Endothelial cell of umbilical vein (primary cell): Measurements from ENCODE around the gene OR2D3. TPM values are rescaled to one million over a fixed set of nuclear protein-coding genes. Genes with fewer than 3 reads are reported as not detected.

Experiments used
- Bru-seq: library from RNA; stranded (reverse); fragments of 400-500 nt; gene quantifications from one replicate; lab custom pipeline; 2021; lab: Mats Ljungman, UMichigan
- BruChase-seq, 2 experiments: library from RNA; stranded (reverse); fragments of 400-500 nt; gene quantifications; one replicate each; lab custom pipeline; 2021; lab: Mats Ljungman, UMichigan
- BruUV-seq: library from RNA; stranded (reverse); fragments of 400-500 nt; replicated peaks from 2 replicates; lab custom pipeline; 2021; lab: Mats Ljungman, UMichigan
- CTCF ChIA-PET: fragments of 300-600, 350-600 bp; sonication (Branson Sonifier 250); formaldehyde crosslinking; loops from one replicate; lab custom pipeline; 2021; ENCODE audit warnings: antibody characterized with exemption, inconsistent platforms; lab: Charles Lee
- POLR2A ChIA-PET: fragments of 300-600, 350-600 bp; sonication (Branson Sonifier 250); formaldehyde crosslinking; loops from one replicate; lab custom pipeline; 2021; ENCODE audit warnings: antibody characterized with exemption, inconsistent platforms; lab: Charles Lee
- DNase-seq: peaks from one replicate; pipeline ENCODE4 v3.0.0-alpha.2; 2011; ENCODE audit warnings: low read depth, low spot score
- FAIRE-seq: peaks from 2 replicates; lab custom pipeline; 2011; peaks lifted over from hg19 to GRCh38; lab: Jason Lieb, UNC
- H2AFZ ChIP-seq: 2 replicates; pipeline ENCODE4 v1.6.0; 2012; ENCODE audit warnings: low read depth, low read length, control low read depth, inconsistent platforms
- H3K27ac ChIP-seq: 2 replicates; pipeline ENCODE4 v1.5.1; 2011; ENCODE audit warnings: low read depth, mild to moderate bottlenecking, control low read depth, low read length, moderate library complexity; ENCODE audit not compliant: insufficient read depth
- H3K27me3 ChIP-seq, 2 experiments: 2 replicates each; pipeline versions ENCODE4 v1.6.0 to v1.6.1; 2011; ENCODE audit warnings: low read length in 2 of 2, mixed read lengths in 1 of 2; ENCODE audit not compliant: control insufficient read depth in 2 of 2, insufficient read depth in 2 of 2
- H3K36me3 ChIP-seq, 2 experiments: 2 replicates in 1 of 2; 3 replicates in 1 of 2; pipeline ENCODE4 v1.5.1; 2011; ENCODE audit warnings: low read length in 2 of 2, mild to moderate bottlenecking in 1 of 2, moderate library complexity in 1 of 2; ENCODE audit not compliant: control insufficient read depth in 2 of 2, insufficient read depth in 2 of 2; ENCODE audit errors: extremely low read depth in 1 of 2
- H3K4me1 ChIP-seq: 3 replicates; pipeline ENCODE4 v1.5.1; 2011; ENCODE audit warnings: mild to moderate bottlenecking, low read length; ENCODE audit not compliant: control insufficient read depth, insufficient read depth; ENCODE audit errors: extremely low read depth
- H3K4me2 ChIP-seq: 2 replicates; pipeline ENCODE4 v1.6.1; 2011; ENCODE audit warnings: low read length, control low read depth, mixed read lengths; ENCODE audit not compliant: insufficient read depth
- H3K4me3 ChIP-seq, 3 experiments: fragments of 200-600 bp in 1 of 3; sonication (generic), shearing (Covaris generic) in 1 of 3; replicated peaks in 1 of 3; 2 replicates each; pipeline ENCODE4 v1.5.1; 2011 to 2016; ENCODE audit warnings: control low read depth in 3 of 3, low read length in 3 of 3, mild to moderate bottlenecking in 2 of 3, inconsistent platforms in 1 of 3, low read depth in 1 of 3, moderate library complexity in 1 of 3; ENCODE audit not compliant: insufficient read depth in 1 of 3
- H3K79me2 ChIP-seq: 2 replicates; pipeline ENCODE4 v1.6.0; 2012; ENCODE audit warnings: low read length, inconsistent platforms; ENCODE audit not compliant: control insufficient read depth, insufficient read depth
- H3K9ac ChIP-seq: replicated peaks from 2 replicates; pipeline ENCODE3; 2011; ENCODE audit warnings: low read length, control low read depth; ENCODE audit not compliant: insufficient read depth; ENCODE audit errors: extremely low read depth
- H3K9me1 ChIP-seq: replicated peaks from 3 replicates; pipeline ENCODE4 v1.6.0; 2011; ENCODE audit warnings: mild to moderate bottlenecking, low read length; ENCODE audit not compliant: control insufficient read depth, insufficient read depth; ENCODE audit errors: extremely low read depth
- H3K9me3 ChIP-seq: replicated peaks from 2 replicates; pipeline ENCODE4 v1.5.1; 2012; ENCODE audit warnings: low read length, inconsistent platforms; ENCODE audit not compliant: control insufficient read depth, insufficient read depth
- H4K20me1 ChIP-seq: replicated peaks from 2 replicates; pipeline ENCODE3; 2011; ENCODE audit warnings: mild to moderate bottlenecking, low read length; ENCODE audit not compliant: control insufficient read depth, insufficient read depth; ENCODE audit errors: extremely low read depth
- CTCF ChIP-seq, 2 donors: IDR thresholded peaks; 1 replicate in 1 of 2; 2 replicates in 1 of 2; pipeline ENCODE4 v1.5.1; 2011; ENCODE audit warnings: low read length in 2 of 2, mild to moderate bottlenecking in 2 of 2, moderate library complexity in 2 of 2, control low read depth in 1 of 2, inconsistent platforms in 1 of 2, low read depth in 1 of 2; ENCODE audit not compliant: insufficient read depth in 1 of 2; ENCODE audit errors: extremely low read depth in 1 of 2
- EZH2 ChIP-seq: IDR thresholded peaks from 2 replicates; pipeline ENCODE4 v1.6.1; 2012; ENCODE audit warnings: borderline replicate concordance, low read depth, mild to moderate bottlenecking, moderate library complexity, low read length, inconsistent platforms; ENCODE audit not compliant: severe bottlenecking
- GATA2 ChIP-seq: IDR thresholded peaks from 2 replicates; pipeline ENCODE4 v1.7.0; 2011; ENCODE audit warnings: low read depth, mild to moderate bottlenecking, moderate library complexity, mixed read lengths, low read length; ENCODE audit not compliant: insufficient read length, insufficient read depth
- JUN ChIP-seq: IDR thresholded peaks from 2 replicates; pipeline ENCODE4 v1.6.1; 2011; ENCODE audit warnings: borderline replicate concordance, low read depth; ENCODE audit not compliant: insufficient read length, insufficient read depth
- MYC ChIP-seq: IDR thresholded peaks from one replicate; pipeline ENCODE4 v1.6.1; 2011; ENCODE audit warnings: mild to moderate bottlenecking, low read depth, low read length
- POLR2A ChIP-seq: IDR thresholded peaks from 2 replicates; pipeline ENCODE4 v1.6.1; 2012; ENCODE audit warnings: low read depth, mild to moderate bottlenecking, control low read depth, low read length
- POLR2AphosphoS5 ChIP-seq: IDR thresholded peaks from 2 replicates; pipeline ENCODE4 v1.6.1; 2012; ENCODE audit warnings: low read depth, mild to moderate bottlenecking, control low read depth, low read length, moderate library complexity; ENCODE audit not compliant: insufficient read depth
- dilution Hi-C: fragments of 300-500 bp; cut with MboI; formaldehyde crosslinking; loops from one replicate; pipeline ENCODE4 v1.15.0; 2019; ENCODE audit warnings: low sequenced_read_pairs; ENCODE audit not compliant: extremely low pct_ligation_motif_present
- intact Hi-C: fragments of 100-400 bp; cut with micrococcal nuclease; formaldehyde crosslinking; loops from one replicate; pipeline ENCODE4 v1.10.0; 2022
- long read RNA-seq: library from polyadenylated mRNA; stranded (forward); transcript quantifications from one replicate; pipeline ENCODE4 v2.0.0, GENCODE V29; 2021
- polyA minus RNA-seq, 3 experiments: library from RNA; depleted of rRNA, polyadenylated mRNA; stranded (reverse); fragments of >200 nt; gene quantifications; 1 replicate in 1 of 3; 2 replicates in 2 of 3; pipeline ENCODE4 v1.2.3, GENCODE V29; 2011
- polyA plus RNA-seq, 4 experiments: library from polyadenylated mRNA; depleted of rRNA in 3 of 4; stranded (reverse) in 3 of 4; unstranded in 1 of 4; fragments of >200 nt; gene quantifications; 2 replicates each; pipeline versions ENCODE4 v1.2.1 to v1.2.3, GENCODE V29; 2011 to 2012; ENCODE audit warnings: missing spikeins in 1 of 4
- total RNA-seq: library from RNA; stranded (reverse); gene quantifications from 2 replicates; pipeline ENCODE4 v1.2.3, GENCODE V29; 2021
- TF ChIP-seq, protein P1 (sequence below): IDR thresholded peaks from 2 replicates; pipeline ENCODE4 v1.6.1; 2011; ENCODE audit not compliant: insufficient read depth, insufficient read length

OR2D3 gene, protein sequence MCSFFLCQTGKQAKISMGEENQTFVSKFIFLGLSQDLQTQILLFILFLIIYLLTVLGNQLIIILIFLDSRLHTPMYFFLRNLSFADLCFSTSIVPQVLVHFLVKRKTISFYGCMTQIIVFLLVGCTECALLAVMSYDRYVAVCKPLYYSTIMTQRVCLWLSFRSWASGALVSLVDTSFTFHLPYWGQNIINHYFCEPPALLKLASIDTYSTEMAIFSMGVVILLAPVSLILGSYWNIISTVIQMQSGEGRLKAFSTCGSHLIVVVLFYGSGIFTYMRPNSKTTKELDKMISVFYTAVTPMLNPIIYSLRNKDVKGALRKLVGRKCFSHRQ
- not detected in 2 replicates for total RNA-seq
- not detected in 2 replicates for polyA plus RNA-seq
- not detected in 2 replicates for polyA plus RNA-seq (2011; cell fraction: cytosol; rRNA removed)
- not detected in 2 replicates for polyA plus RNA-seq (2011; cell fraction: nucleus; rRNA removed)
- not detected in 2 replicates for polyA plus RNA-seq (2012)
- polyA minus RNA-seq, result not detected in 2 replicates
- polyA minus RNA-seq (2011; cell fraction: cytosol; rRNA and poly(A)+ RNA removed), result not detected
- polyA minus RNA-seq (2011; cell fraction: nucleus; rRNA and poly(A)+ RNA removed), result not detected in 2 replicates
- not detected for Bru-seq, nascent RNA
- BruChase-seq, experiment 1, labeled RNA remaining after a 6-hour chase, result not detected
- not detected for BruChase-seq, experiment 2, labeled RNA remaining after a 2-hour chase
- long read RNA-seq, result 0 reads

DNA sequence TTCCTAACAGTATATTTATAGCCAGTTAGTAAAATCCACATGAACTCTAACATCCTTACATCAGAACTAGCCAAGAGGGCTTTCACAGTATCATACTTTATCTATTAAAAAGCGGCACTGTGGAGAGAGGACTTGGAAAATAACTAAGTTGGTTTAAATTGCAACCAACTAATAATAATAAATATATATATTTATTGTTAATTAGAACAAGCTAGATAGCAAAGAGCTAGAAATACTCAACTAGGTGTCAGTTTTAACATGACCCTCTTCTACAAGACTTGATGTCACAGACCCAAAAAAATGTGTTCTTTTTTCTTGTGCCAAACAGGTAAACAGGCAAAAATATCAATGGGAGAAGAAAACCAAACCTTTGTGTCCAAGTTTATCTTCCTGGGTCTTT is at the start of gene OR2D3:
TSS of gene OR2D3 (plus strand) at position 301 of the 400 bp plus-strand sequence. CDS start at position 301, 0 bp downstream.
- ChIA-PET POLR2A (no interaction called here), CTCF (no interaction called here)
- no peaks in the 10 kb centered on the region for H3K79me2 ChIP-seq
- DNase-seq, result no peak
- no peak within 1 kb of the TSS for H3K27ac ChIP-seq
- H3K36me3 ChIP-seq, result no peaks in the 10 kb centered on the region
- BruUV-seq, result no TSS peak
- H4K20me1 ChIP-seq, result no peaks in the 10 kb centered on the region
- FAIRE-seq, result no peak
- no peak within 1 kb of the TSS for H3K4me3 ChIP-seq
- intact Hi-C loops, result no loop called here
- no peak within 1 kb of the TSS for H2AFZ ChIP-seq
- TF ChIP-seq, protein P1, sequence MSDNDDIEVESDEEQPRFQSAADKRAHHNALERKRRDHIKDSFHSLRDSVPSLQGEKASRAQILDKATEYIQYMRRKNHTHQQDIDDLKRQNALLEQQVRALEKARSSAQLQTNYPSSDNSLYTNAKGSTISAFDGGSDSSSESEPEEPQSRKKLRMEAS, result no peak
- TF ChIP-seq POLR2A (no peak), GATA2 (no peak), POLR2AphosphoS5 (no peak), CTCF (IDR thresholded peaks at IDR 0.05; ENCODE audit: extremely low read depth in 1 of 2, insufficient read depth in 1 of 2, low read depth in 1 of 2, low read length in 2 of 2) (no peak), JUN (no peak), EZH2 (no peak), MYC (no peak)
- H3K4me2 ChIP-seq, result no peak within 1 kb of the TSS
- dilution Hi-C loops, result no loop called here
- no peaks in the 10 kb centered on the region for H3K27me3 ChIP-seq
- no peaks in the 10 kb centered on the region for H3K9me3 ChIP-seq
- peaks cover 2% of the 10 kb centered on the region for H3K4me1 ChIP-seq
- no peak within 1 kb of the TSS for H3K9ac ChIP-seq
- no peaks in the 10 kb centered on the region for H3K9me1 ChIP-seq
